HepG2 (cell line): ENCODE measurements around the gene PTPN3. TPM values are rescaled to one million over a fixed set of nuclear protein-coding genes. Genes with fewer than 3 reads are reported as not detected.

Experiments used
- BHLHE40 ChIP-seq: IDR thresholded peaks from 2 replicates; pipeline ENCODE4 v1.6.1; 2011; ENCODE audit warnings: low read length, improper control_type of control experiment
- FOXC1 ChIP-seq: sonication (generic); formaldehyde crosslinking; IDR thresholded peaks from 2 replicates; pipeline ENCODE4 v1.8.0; 2022; ENCODE audit warnings: mild to moderate bottlenecking, missing genetic modification reagents, borderline replicate concordance
- HOMEZ ChIP-seq: IDR thresholded peaks from 2 replicates; pipeline ENCODE4 v1.6.1; 2016; ENCODE audit warnings: low read depth
- KLF12 ChIP-seq: sonication (generic); formaldehyde crosslinking; IDR thresholded peaks from 2 replicates; pipeline ENCODE4 v1.4.0; 2020; ENCODE audit warnings: missing genetic modification reagents, borderline replicate concordance
- MAX ChIP-seq: IDR thresholded peaks from 2 replicates; pipeline ENCODE4 v1.6.1; 2012; ENCODE audit warnings: inconsistent platforms
- MYNN ChIP-seq: sonication (generic); formaldehyde crosslinking; IDR thresholded peaks from 2 replicates; pipeline ENCODE4 v1.4.0; 2020; ENCODE audit warnings: mild to moderate bottlenecking, low read depth, missing genetic modification reagents
- NCOA5 ChIP-seq: sonication (generic); formaldehyde crosslinking; IDR thresholded peaks from 2 replicates; pipeline ENCODE4 v1.4.0; 2020; ENCODE audit warnings: missing genetic modification reagents
- NR2F1 ChIP-seq, 2 experiments: fragments of 450-650 bp in 1 of 2; formaldehyde crosslinking in 1 of 2; IDR thresholded peaks; 2 replicates each; pipeline versions ENCODE4 v1.5.0 to v1.6.1; 2016 to 2020; ENCODE audit warnings: mild to moderate bottlenecking in 1 of 2, missing compliant biosample characterization in 1 of 2, missing genetic modification reagents in 1 of 2, moderate library complexity in 1 of 2
- NRL ChIP-seq: sonication (generic); formaldehyde crosslinking; IDR thresholded peaks from 2 replicates; pipeline ENCODE4 v1.5.0; 2020; ENCODE audit warnings: missing genetic modification reagents, mild to moderate bottlenecking, moderate library complexity, borderline replicate concordance
- RBAK ChIP-seq: sonication (generic); formaldehyde crosslinking; IDR thresholded peaks from 2 replicates; pipeline ENCODE4 v1.5.1; 2020; ENCODE audit warnings: mild to moderate bottlenecking, missing genetic modification reagents
- SALL1 ChIP-seq: sonication (generic); formaldehyde crosslinking; IDR thresholded peaks from 2 replicates; pipeline ENCODE4 v1.8.0; 2022; ENCODE audit warnings: mild to moderate bottlenecking, missing genetic modification reagents
- SIN3A ChIP-seq: IDR thresholded peaks from 2 replicates; pipeline ENCODE4 v1.6.1; 2011; ENCODE audit warnings: low read depth, mild to moderate bottlenecking, control low read depth, low read length, borderline replicate concordance
- TFDP1 ChIP-seq: IDR thresholded peaks from 2 replicates; pipeline ENCODE4 v1.6.1; 2016; ENCODE audit warnings: missing compliant biosample characterization, missing genetic modification reagents, borderline replicate concordance
- YY1 ChIP-seq: IDR thresholded peaks from 2 replicates; pipeline ENCODE4 v1.6.1; 2011; ENCODE audit warnings: low read length, low read depth, moderate library complexity, mild to moderate bottlenecking; ENCODE audit not compliant: insufficient read depth, insufficient replicate concordance
- ZMYM3 ChIP-seq: sonication (generic); formaldehyde crosslinking; IDR thresholded peaks from 2 replicates; pipeline ENCODE4 v1.5.1; 2020; ENCODE audit warnings: mild to moderate bottlenecking, missing genetic modification reagents
- ZNF124 ChIP-seq: sonication (generic); formaldehyde crosslinking; IDR thresholded peaks from 2 replicates; pipeline ENCODE4 v1.4.0; 2020; ENCODE audit warnings: missing genetic modification reagents
- ZNF207 ChIP-seq: fragments of 450-650 bp; IDR thresholded peaks from 2 replicates; pipeline ENCODE4 v1.6.1; 2016; ENCODE audit warnings: antibody characterized with exemption, borderline replicate concordance
- ZNF235 ChIP-seq: sonication (generic); formaldehyde crosslinking; IDR thresholded peaks from 2 replicates; pipeline ENCODE4 v1.8.1; 2023; ENCODE audit warnings: mild to moderate bottlenecking, missing genetic modification reagents, borderline replicate concordance
- ZNF24 ChIP-seq: fragments of 450-650 bp; IDR thresholded peaks from 2 replicates; pipeline ENCODE4 v1.6.1; 2017; ENCODE audit warnings: antibody characterized with exemption, mild to moderate bottlenecking
- ZNF282 ChIP-seq: fragments of 450-650 bp; IDR thresholded peaks from 2 replicates; pipeline ENCODE4 v1.6.1; 2018; ENCODE audit not compliant: partially characterized antibody
- ZNF720 ChIP-seq: sonication (generic); formaldehyde crosslinking; IDR thresholded peaks from 2 replicates; pipeline ENCODE4 v1.4.0; 2020; ENCODE audit warnings: missing genetic modification reagents
- polyA plus RNA-seq, 8 experiments: library from polyadenylated mRNA; depleted of rRNA in 3 of 8; stranded (reverse) in 7 of 8; unstranded in 1 of 8; fragments of >200 nt; fragmentation: Illumina TruSeq in 4 of 8; extraction: Trizol in 4 of 8; gene quantifications; 2 replicates each; pipeline versions ENCODE4 v1.2.1 to v1.2.3, GENCODE V29; 2011 to 2016; ENCODE audit warnings: low read depth in 4 of 8, missing spikeins in 1 of 8, mixed read lengths in 1 of 8; ENCODE audit not compliant: insufficient read depth in 1 of 8
- total RNA-seq, 5 experiments: library from RNA; depleted of rRNA; stranded (reverse); fragments of >200 nt; fragmentation: Illumina TruSeq; extraction: Trizol; gene quantifications; 2 replicates each; pipeline ENCODE4 v1.2.3, GENCODE V29; 2016; ENCODE audit warnings: low read depth in 1 of 5
- TF ChIP-seq, protein P1 (sequence below): sonication (generic); formaldehyde crosslinking; IDR thresholded peaks from 2 replicates; pipeline ENCODE4 v1.4.0; 2020; ENCODE audit warnings: missing genetic modification reagents, mild to moderate bottlenecking, borderline replicate concordance

The PTPN3 gene
- total and polyA plus RNA-seq, 2 of the 13 experiments (the other 11 are each of a cell fraction or from before 2014, with no cell fraction given), result 5.6 to 20.5 TPM

- TF ChIP-seq FOXC1 (CRISPR knock-in tag) (peak; percentile 51; the same call in 1 of the 2 replicates), TFDP1 (CRISPR knock-in tag) (no peak), RBAK (CRISPR knock-in tag) (no peak), MYNN (CRISPR knock-in tag) (no peak), NCOA5 (CRISPR knock-in tag) (no peak), ZMYM3 (CRISPR knock-in tag) (peak; percentile 81), ZNF282 (no peak), HOMEZ (CRISPR knock-in tag) (peak; percentile 67), NRL (CRISPR knock-in tag) (peak; percentile 82; the same call in 1 of the 2 replicates), ZNF124 (CRISPR knock-in tag) (peak; percentile 60; the same call in 1 of the 2 replicates), SALL1 (CRISPR knock-in tag) (peak; percentile 93), BHLHE40 (peak; percentile 31; the same call in 1 of the 2 replicates), ZNF207 (no peak), ZNF720 (CRISPR knock-in tag) (no peak), ZNF24 (no peak), MAX (peak; percentile 53), SIN3A (peak; percentile 40; the same call in 1 of the 2 replicates), NR2F1 (CRISPR knock-in tag; IDR thresholded peaks at IDR 0.05) (no peak), ZNF235 (CRISPR knock-in tag) (no peak), KLF12 (CRISPR knock-in tag) (peak; percentile 32; the same call in 1 of the 2 replicates), YY1 (peak; percentile 50)
- TF ChIP-seq, protein P1, sequence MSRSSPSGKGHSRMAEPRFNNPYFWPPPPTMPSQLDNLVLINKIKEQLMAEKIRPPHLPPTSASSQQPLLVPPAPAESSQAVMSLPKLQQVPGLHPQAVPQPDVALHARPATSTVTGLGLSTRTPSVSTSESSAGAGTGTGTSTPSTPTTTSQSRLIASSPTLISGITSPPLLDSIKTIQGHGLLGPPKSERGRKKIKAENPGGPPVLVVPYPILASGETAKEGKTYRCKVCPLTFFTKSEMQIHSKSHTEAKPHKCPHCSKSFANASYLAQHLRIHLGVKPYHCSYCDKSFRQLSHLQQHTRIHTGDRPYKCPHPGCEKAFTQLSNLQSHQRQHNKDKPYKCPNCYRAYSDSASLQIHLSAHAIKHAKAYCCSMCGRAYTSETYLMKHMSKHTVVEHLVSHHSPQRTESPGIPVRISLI (CRISPR knock-in tag), result 0 out of 2 replicates have a peak, but pooled peaks have one; percentile 39
These were observed 20.7 kb downstream of the PTPN3 start (continued) for GRCh38 chr9:109477258-109478050.
